ENCODE measurements around the gene ZNF609.

DNA sequence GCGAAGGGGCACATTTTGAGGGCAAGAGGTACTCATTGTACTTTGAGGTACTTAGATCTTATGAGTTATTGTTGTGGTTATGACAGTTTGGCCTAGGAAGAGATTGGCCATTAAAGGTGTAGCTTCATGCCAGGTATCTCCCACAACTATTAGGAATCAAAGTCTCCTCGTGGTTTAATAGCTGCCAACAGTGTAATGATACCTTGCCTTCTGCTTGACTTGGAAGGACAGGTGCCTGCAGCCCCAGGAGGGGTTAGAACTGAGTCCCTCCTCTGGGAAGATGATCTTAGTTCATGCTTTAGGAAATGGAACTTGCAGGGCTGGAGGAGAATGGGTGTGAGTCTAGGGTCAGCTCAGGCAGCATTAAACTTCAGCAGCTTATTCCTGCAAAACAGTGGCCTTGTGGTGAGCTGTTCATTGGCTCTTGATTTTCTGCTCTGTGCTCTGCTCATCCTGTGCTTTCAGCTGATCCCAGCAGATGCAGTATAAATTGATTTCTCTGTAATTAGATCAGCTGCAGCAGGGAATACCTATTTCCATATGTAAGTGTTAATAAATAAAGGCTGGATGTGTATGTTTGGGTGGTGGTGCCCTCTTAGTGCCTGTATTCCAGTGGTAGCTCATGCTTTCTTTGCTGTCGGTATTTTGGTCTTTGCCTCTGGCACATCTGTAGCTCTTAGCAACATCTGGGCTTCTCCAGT is 40.5 kb downstream of the ZNF609 start:
- TF ChIP-seq CTCF (IDR thresholded peaks at IDR 0.05) (no peak), POLR2A (IDR thresholded peaks at IDR 0.05) (no peak)

Data from lower leg skin (tissue), 3 donors.